ENCODE data around the gene HYDIN.

HYDIN gene

DNA sequence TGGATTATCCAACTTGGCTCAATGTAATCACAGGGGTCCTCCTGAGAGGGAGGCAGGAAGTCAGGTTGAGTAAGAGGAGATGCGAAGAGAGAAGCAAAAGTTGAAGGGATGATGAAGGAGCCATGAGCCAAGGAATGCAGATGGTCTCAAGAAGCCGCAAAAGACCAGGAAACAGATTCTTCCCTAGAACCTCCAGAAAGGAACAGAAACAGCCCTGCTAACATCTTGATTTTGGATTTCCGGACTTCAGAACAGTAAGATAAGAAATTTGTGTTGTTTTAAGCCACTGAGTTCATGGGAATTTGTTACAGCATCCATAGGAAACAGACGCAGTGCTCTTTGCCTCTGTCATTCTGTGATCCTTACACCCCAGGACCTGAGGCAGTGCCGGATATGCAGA, 31.9 kb upstream of the HYDIN start:
- H3K4me1 ChIP-seq (ENCODE audit: control insufficient read depth in 1 of 2, insufficient read depth in 1 of 2, low read depth in 1 of 2, low read length in 1 of 2): no peaks in the 10 kb centered on the region
- no peak overlapping the region for H3K27ac ChIP-seq
- TF ChIP-seq, protein P1, sequence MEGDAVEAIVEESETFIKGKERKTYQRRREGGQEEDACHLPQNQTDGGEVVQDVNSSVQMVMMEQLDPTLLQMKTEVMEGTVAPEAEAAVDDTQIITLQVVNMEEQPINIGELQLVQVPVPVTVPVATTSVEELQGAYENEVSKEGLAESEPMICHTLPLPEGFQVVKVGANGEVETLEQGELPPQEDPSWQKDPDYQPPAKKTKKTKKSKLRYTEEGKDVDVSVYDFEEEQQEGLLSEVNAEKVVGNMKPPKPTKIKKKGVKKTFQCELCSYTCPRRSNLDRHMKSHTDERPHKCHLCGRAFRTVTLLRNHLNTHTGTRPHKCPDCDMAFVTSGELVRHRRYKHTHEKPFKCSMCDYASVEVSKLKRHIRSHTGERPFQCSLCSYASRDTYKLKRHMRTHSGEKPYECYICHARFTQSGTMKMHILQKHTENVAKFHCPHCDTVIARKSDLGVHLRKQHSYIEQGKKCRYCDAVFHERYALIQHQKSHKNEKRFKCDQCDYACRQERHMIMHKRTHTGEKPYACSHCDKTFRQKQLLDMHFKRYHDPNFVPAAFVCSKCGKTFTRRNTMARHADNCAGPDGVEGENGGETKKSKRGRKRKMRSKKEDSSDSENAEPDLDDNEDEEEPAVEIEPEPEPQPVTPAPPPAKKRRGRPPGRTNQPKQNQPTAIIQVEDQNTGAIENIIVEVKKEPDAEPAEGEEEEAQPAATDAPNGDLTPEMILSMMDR (IDR thresholded peaks at IDR 0.05): no peak
- no peak overlapping the region for H3K4me3 ChIP-seq (ENCODE audit: low read depth in 1 of 2, low read length in 1 of 2)
- no peaks in the 10 kb centered on the region for H3K9me3 ChIP-seq
- peaks cover 9% of the 10 kb centered on the region for H3K27me3 ChIP-seq
- H3K36me3 ChIP-seq: no peaks in the 10 kb centered on the region

DNA sequence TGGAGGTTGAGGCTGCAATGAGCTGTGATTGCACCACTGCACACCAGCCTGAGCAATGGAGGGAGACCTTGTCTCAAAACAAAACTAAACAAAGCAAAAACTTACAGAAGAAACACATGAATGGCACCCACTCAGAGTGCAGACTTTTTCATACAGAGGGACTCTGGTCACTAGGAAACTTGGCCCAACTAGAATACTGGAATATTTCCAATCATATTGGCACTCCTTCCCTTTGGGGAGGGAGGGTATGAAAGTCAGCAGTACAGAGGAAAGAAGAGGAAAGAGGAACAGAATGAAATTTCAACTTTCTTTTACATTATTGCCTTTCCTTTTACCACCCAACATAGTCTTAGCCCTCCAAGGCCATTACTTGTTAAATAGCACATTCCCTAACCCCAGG, 30.5 kb upstream of the HYDIN start:
- Histone ChIP-seq H3K36me3 (no peaks in the 10 kb centered on the region), H3K27me3 (peaks cover 9% of the 10 kb centered on the region), H3K27ac (no peak overlapping the region), H3K4me1 (ENCODE audit: control insufficient read depth in 1 of 2, insufficient read depth in 1 of 2, low read depth in 1 of 2, low read length in 1 of 2) (no peaks in the 10 kb centered on the region), H3K9me3 (no peaks in the 10 kb centered on the region), H3K4me3 (ENCODE audit: low read depth in 1 of 2, low read length in 1 of 2) (no peak overlapping the region)
- TF ChIP-seq, protein P1 (IDR thresholded peaks at IDR 0.05): no peak

DNA sequence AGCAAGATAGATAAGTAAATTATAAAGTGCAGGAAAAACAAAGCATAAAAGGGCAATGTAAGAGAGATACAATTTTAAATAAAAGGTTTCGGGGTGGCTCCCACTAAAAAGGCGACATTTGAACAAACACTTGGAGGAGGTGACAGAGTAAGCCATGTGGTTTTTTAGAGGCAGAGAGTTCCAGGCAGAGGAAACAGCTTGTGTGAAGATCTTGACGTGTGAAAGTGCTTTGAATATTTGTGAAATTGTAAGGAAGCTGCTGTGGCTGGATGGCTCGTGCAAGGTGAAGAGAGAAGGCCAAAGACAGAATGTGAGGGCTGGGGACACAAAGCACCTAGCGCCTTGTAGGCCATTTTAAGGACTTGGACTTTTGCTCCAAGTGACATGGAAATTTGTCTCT, 28.6 kb upstream of the HYDIN start:
- Histone ChIP-seq H3K9me3 (no peaks in the 10 kb centered on the region), H3K27me3 (peaks cover 9% of the 10 kb centered on the region), H3K27ac (no peak overlapping the region), H3K4me3 (ENCODE audit: low read depth in 1 of 2, low read length in 1 of 2) (no peak overlapping the region), H3K36me3 (no peaks in the 10 kb centered on the region), H3K4me1 (ENCODE audit: control insufficient read depth in 1 of 2, insufficient read depth in 1 of 2, low read depth in 1 of 2, low read length in 1 of 2) (no peaks in the 10 kb centered on the region)
- TF ChIP-seq, protein P1 (IDR thresholded peaks at IDR 0.05): no peak

DNA sequence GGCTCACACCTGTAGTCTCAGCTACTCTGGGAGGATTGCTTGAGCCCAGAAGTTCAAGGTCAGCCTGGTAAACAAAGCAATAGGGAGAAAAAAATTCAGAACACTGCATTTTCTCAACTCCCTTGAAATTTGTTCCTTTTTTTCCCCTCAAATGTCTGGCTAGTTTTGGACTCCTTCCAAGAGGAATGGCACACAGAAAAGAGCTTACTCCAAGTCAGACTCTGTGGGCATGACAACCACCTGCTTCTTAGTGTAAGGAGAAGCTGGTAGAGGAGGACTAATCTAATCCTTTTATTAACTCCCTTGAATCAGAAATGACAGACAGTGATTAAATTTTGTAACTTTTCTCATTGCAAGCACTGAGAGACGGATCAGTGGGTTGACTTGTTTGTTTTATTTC, 27.9 kb upstream of the HYDIN start:
- Histone ChIP-seq H3K4me1 (ENCODE audit: control insufficient read depth in 1 of 2, insufficient read depth in 1 of 2, low read depth in 1 of 2, low read length in 1 of 2) (no peaks in the 10 kb centered on the region), H3K27me3 (peaks cover 9% of the 10 kb centered on the region), H3K9me3 (no peaks in the 10 kb centered on the region), H3K27ac (no peak overlapping the region), H3K36me3 (no peaks in the 10 kb centered on the region), H3K4me3 (ENCODE audit: low read depth in 1 of 2, low read length in 1 of 2) (no peak overlapping the region)
- TF ChIP-seq, protein P1 (IDR thresholded peaks at IDR 0.05): no peak

DNA sequence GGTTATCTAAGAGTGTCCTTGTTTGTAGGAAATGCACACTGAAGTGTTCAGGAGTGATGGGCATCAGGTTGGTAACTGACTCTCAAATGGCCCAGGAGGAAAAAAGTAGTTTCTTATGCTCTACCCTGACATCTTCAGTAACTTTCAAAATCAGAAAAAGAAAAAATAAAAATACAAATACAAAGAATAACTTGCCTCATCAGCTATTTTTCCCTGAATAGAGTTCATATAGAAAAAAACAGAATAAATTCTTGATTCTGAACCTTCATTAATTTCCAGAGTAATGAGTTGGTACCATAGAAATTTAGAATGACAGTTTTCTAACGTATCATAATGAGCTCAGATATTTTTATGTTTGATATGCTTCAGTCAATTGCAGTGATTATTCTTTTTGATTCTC, 27.2 kb upstream of the HYDIN start:
- TF ChIP-seq, protein P1 (IDR thresholded peaks at IDR 0.05): no peak
- Histone ChIP-seq H3K4me3 (ENCODE audit: low read depth in 1 of 2, low read length in 1 of 2) (no peak overlapping the region), H3K27me3 (peaks cover 9% of the 10 kb centered on the region), H3K9me3 (no peaks in the 10 kb centered on the region), H3K4me1 (ENCODE audit: control insufficient read depth in 1 of 2, insufficient read depth in 1 of 2, low read depth in 1 of 2, low read length in 1 of 2) (no peaks in the 10 kb centered on the region), H3K36me3 (no peaks in the 10 kb centered on the region), H3K27ac (no peak overlapping the region)

DNA sequence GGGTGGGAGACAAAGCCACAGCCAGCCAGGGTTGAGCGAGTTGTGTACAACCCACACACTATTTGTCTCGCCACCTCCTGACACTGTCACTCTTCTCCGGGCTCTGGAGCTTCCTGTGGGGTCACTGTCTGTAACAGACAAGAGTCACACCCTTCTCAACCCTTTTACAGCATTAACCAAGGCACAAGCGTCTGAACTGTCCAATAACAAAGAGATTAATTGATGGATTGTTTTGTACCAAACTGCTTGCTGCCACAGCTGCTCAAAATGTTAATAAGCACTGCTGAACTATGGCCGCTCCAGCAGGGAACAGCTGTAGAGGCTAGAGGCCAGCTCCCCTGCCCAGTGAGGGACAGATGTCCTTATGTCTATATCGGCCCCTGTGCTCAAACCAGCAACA, 25.2 kb upstream of the HYDIN start:
- H3K9me3 ChIP-seq: no peaks in the 10 kb centered on the region
- no peaks in the 10 kb centered on the region for H3K36me3 ChIP-seq
- H3K27ac ChIP-seq: no peak overlapping the region
- no peaks in the 10 kb centered on the region for H3K4me1 ChIP-seq (ENCODE audit: control insufficient read depth in 1 of 2, insufficient read depth in 1 of 2, low read depth in 1 of 2, low read length in 1 of 2)
- no peak overlapping the region for H3K4me3 ChIP-seq (ENCODE audit: low read depth in 1 of 2, low read length in 1 of 2)
- TF ChIP-seq, protein P1 (IDR thresholded peaks at IDR 0.05): no peak
- peaks cover 9% of the 10 kb centered on the region for H3K27me3 ChIP-seq
